Activated CD4-positive, CD25-positive, alpha-beta regulatory T cell treated with anti-CD3 and anti-CD28 coated beads, Interleukin-2, amount 50 U/mL, for 16 hours (primary cell): ENCODE data around the gene SNX21.
"Not testable (repeated sequence)": the region's sequence is repeated elsewhere in the genome, so short reads cannot be mapped to it uniquely, and the experiment has no call there.

Experiments used
- DNase-seq: peaks from one replicate; pipeline ENCODE4 v3.0.0-alpha.2; 2020; ENCODE audit warnings: low read depth, low spot score

SNX21 gene

GRCh38 chr20:45850238-45850637 is 16.6 kb downstream of the SNX21 start:
- no peak for DNase-seq

GRCh38 chr20:45850926-45851325 is 17.3 kb downstream of the SNX21 start:
- DNase-seq = no peak

DNA sequence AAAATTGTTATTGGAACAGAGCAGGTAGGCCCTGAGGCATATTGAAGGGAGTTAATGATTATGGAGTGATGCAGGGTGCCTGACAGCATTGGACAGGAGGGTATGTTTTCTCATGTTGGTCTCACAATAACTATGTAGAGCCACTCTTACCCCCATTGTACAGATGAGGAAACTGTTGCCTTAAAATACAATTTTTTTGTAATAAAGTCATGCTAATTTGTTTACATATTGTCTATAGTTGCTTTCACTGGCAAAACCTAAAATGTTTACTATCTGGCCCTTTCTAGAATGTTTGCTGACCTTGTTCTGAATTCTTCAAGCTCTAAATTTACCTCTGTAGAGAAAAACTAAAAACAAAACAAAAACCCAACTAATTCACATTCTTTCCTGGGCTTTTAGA is 17.9 kb downstream of the SNX21 start:
- no peak for DNase-seq

DNA sequence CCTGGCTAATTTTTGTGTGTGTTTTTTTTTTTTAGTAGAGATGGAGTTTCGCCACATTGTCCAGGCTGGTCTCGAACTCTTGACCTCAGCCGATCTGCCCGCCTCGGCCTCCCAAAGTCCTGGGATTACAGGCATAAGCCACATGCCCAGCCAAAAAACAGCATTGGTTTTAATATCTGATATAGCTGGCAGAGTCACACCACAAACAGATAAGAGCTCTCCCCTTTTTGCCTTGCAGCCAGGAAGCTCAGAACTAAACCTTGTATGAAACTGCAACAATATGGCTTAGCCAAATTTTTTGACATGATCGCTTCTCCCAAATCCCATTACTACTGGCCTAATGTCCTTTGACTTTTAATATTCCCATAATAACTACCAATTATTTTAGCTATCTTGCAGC is 18.7 kb downstream of the SNX21 start:
- no peak for DNase-seq

DNA sequence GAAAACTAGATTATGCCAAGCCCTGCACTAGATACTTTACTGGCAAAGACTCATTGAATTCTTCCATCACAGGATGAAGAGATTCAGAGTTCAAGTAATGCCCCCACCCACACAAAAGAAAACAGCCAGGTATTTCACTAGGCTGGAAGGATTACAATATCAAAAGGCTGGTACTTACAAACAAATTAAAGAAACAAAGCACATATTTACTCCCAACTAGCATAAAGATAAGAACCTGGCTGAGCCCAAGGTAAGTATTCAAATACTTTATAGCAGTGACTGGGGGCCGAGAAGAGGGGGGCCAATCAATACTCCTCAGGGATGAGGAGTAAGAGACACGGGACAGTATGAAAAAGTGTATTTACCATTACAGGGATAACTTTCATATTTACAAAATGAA is 19.9 kb downstream of the SNX21 start:
- DNase-seq = no peak

DNA sequence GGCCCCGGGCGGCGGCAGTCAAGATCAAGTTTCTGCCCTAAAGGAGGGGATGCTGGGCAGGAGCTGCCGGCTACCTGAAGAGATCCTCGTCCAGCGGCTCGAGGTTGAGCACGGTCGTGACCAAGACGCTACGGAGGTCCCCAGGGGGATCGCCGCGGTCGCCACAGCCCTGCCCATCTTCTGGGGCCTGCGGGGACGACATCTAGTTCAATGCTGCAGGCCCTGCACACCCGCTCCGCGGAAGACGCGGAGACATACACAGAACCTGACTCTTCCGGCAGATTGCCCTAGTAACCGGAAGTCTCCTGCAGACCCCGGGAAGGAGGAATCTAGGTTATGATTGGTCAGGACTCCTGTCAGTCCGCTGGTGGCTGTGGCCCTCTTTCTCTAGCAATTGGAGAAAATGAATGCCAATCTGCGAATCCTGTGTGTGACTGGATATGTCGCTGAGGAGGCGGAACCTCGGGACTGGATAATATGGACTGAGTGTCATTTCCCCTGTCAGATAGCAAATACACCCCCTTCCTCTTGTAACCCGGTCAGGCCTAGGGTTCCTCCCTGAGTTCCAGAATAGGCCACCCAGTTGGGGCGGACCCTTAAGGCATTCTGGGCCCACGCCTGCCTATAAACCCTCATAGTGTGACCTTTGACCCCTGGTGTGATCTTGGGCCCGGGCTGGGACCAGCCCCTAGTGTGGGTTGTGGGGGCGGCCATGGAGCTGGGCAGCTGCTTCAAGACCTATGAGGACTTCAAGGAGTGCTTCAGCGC is 23.7 kb downstream of the SNX21 start, which contains the start of the genes ACOT8 and ZSWIM3:
TSS of gene ACOT8 (minus strand) at position 279 of the 768 bp plus-strand sequence. CDS start at position 202, 77 bp downstream.
TSS of gene ZSWIM3 (plus strand) at position 501 of the 768 bp plus-strand sequence. CDS start at position 713, 212 bp downstream.
- DNase-seq = peak; percentile 91

GRCh38 chr20:45857882-45858216 is 24.2 kb downstream of the SNX21 start:
- no peak for DNase-seq

- DNase-seq = no peak
These were observed 26.3 kb downstream of the SNX21 start for GRCh38 chr20:45859916-45860315.

DNA sequence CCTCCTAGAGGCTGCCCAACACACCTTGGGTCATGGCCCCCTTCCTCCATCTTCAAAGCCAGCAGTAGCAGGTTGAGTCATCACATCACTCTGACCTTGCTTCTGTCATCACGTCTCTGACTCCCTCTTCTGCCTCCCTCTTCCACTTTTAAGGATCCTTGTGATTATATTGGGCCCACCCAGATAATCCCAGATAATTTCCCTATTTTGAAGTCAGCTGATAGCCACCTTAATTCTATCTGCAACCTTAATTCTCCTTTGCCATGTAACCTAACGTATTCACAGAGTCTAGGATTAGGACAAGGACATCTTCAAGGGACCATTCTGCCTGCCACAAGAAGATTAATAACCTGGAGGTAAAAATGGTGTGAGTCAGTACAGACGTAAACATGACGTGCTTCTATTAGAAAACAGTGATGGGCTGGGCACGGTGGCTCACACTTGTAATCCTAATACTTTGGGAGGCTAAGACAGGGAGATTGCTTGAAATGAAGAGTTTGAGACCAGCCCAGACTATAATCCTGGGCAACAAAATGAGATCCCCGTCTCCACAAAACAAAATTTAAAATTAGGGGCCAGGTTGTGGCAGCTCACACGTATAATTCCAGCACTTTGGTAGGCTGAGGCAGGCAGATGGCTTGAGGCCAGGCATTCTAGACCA is 27.1 kb downstream of the SNX21 start:
- no peak for DNase-seq

GRCh38 chr20:45861221-45862075 is 27.8 kb downstream of the SNX21 start:
- DNase-seq = no peak

GRCh38 chr20:45863543-45864470 is 30.2 kb downstream of the SNX21 start:
- DNase-seq = no peak

DNA sequence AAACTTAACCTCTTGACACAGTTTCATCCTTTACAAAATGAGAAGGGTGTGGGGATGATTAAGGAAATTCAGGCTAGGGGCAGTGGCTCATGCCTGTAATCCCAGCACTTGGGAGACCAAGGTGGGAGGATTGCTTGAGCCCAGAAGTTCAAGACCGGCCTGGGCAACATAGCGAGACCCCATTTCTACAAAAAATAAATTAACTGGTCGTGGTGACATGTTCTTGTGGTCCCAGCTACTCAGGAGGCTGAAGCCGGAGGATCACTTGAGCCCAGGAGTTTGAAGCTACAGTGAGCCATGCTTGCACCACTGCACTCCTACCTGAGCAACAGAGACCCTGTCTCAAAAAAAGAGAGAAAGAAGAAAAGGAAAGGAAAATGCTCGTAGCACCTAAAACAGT is 32.9 kb downstream of the SNX21 start:
- no peak for DNase-seq

DNA sequence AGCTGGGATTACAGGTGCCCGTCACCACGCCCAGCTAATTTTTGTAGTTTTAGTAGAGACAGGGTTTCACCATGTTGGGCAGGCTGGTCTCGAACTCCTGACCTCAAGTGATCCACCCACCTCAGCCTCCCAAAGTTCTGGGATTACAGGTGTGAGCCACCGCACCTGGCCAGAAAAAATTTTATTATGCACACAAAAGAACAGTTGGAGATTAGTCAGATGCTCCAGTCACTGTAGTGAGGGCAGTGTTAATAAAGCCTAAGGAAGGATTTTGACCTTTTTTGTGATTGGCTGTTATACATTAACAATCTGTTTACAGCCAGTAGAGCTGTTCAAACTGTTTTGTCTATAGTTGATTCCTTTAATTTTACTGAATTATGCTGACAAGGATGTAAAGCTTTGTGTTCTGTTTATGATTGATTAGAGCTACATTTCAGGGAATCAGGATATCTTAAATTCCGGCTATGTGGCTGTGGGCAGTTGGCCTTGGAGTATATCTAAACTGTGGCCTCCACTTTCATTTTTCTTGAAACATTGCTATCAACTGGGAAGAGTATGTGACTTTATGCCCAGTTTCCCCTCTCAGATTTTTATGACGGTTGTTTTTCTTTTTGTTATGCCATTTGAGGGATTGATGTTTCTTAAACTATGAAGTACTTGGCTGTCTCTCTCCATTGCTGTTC is 33.7 kb downstream of the SNX21 start:
- DNase-seq = no peak

DNA sequence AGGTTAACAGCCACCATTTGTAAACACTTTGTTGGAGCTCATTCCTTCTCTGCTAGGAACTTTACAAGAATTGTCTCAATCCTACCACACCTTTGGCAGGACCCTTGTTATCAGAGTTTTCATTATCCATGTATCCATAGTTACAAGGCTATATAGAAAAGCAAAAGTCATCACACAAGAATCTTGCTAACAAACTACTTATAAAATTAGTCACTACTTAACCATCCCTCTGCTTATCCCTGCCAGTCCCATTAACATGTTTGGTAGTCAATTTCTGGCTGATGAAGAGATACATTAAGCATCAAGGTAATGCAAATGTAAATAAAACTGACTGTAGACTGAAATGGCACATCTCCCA is 34.2 kb downstream of the SNX21 start:
- DNase-seq = no peak

DNA sequence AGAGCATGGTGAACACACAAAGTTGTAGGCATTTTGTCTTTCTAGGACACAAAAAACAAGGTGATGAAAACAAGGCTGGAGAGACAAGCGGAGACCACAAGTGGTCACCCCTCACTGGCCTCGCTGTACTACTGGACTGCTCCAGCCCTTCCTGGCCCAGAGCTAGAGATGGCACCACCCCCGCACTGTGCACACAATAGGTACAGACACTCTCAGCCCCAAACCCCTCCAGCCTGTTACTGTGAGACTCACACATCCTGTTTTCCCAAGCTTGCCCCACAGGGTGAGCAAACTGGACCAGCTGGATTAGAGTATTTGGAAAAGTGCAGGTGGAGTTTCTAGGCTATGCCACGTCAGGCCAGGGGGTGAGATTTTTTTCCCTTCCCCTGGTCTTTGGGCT is 39.0 kb downstream of the SNX21 start:
- no peak for DNase-seq

GRCh38 chr20:45873409-45874103 is 40.0 kb downstream of the SNX21 start:
- no peak for DNase-seq

DNA sequence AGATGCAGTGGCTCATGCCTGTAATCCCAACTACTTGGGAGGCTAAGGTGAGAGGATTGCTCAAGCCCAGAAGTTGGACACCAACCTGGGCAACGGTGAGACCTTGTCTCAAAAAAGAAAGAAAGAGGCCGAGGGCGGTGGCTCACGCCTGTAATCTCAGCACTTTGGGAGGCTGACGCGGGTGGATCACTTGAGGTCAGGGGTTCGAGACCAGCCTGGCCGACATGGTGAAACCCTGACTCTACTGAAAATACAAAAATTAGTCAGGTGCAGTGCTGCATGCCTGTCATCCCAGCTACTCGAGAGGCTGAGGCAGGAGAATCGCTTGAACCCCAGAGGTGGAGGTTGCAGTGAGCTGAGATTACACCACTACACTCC is 40.5 kb downstream of the SNX21 start:
- DNase-seq = not testable (repeated sequence)

DNA sequence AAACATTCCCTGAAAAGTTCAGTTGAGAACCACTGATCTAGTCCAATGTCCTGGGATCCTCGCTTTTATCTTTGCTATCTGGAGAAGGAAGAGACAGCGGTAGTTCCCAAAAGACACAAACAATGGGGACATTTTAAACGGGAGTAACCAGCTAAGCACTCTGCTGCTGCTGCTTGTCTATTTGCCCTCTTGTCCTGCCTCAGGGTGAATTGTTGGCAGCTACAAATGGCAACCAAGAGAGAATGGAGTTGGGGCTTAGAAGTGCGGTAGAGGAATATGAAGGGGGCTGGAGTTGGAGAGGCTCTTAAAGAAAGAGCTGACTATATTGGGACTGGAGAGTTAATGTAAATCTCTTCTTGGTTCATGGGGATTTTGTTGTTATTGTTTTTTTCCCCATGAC is 41.0 kb downstream of the SNX21 start:
- no peak for DNase-seq

GRCh38 chr20:45878076-45878761 is 44.6 kb downstream of the SNX21 start:
- DNase-seq = no peak
